Breast epithelium (tissue), 3 donors: ENCODE results near the gene EIF4A2.

Experiments
- POLR2A ChIP-seq: fragments of 450-650 bp; IDR thresholded peaks from one replicate; pipeline ENCODE4 v1.6.1; 2016; ENCODE audit warnings: antibody characterized with exemption, mild to moderate bottlenecking, moderate library complexity
- POLR2AphosphoS5 ChIP-seq, 3 donors: sonication (generic); formaldehyde crosslinking; IDR thresholded peaks; one replicate each; pipeline ENCODE4 v1.6.1; 2017; ENCODE audit warnings: antibody characterized with exemption in 3 of 3
- TF ChIP-seq, protein P1 (sequence below), 3 donors: fragments of 450-650 bp; IDR thresholded peaks; one replicate each; pipeline ENCODE4 v1.5.1; 2016 to 2017; ENCODE audit warnings: antibody characterized with exemption in 3 of 3, mild to moderate bottlenecking in 3 of 3, moderate library complexity in 3 of 3

- TF ChIP-seq POLR2A (no peak), POLR2AphosphoS5 (IDR thresholded peaks at IDR 0.05) (no peak)
- TF ChIP-seq, protein P1, sequence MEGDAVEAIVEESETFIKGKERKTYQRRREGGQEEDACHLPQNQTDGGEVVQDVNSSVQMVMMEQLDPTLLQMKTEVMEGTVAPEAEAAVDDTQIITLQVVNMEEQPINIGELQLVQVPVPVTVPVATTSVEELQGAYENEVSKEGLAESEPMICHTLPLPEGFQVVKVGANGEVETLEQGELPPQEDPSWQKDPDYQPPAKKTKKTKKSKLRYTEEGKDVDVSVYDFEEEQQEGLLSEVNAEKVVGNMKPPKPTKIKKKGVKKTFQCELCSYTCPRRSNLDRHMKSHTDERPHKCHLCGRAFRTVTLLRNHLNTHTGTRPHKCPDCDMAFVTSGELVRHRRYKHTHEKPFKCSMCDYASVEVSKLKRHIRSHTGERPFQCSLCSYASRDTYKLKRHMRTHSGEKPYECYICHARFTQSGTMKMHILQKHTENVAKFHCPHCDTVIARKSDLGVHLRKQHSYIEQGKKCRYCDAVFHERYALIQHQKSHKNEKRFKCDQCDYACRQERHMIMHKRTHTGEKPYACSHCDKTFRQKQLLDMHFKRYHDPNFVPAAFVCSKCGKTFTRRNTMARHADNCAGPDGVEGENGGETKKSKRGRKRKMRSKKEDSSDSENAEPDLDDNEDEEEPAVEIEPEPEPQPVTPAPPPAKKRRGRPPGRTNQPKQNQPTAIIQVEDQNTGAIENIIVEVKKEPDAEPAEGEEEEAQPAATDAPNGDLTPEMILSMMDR (IDR thresholded peaks at IDR 0.05) = no peak
Observed at GRCh38 chr3:186824430-186825139, 41.2 kb downstream of the EIF4A2 start.
